SK-N-SH treated with all-trans-retinoic acid at 6 μM for 48 hours (cell line): ENCODE measurements around the gene POLR1C.

Experiments
- BACH2 ChIP-seq: fragments of 250-450 bp; sonication (Bioruptor Pico); IDR thresholded peaks from 2 replicates; pipeline ENCODE4 v1.9.0; 2021; ENCODE audit warnings: mild to moderate bottlenecking, borderline replicate concordance
- ESRRG ChIP-seq: fragments of 250-450 bp; sonication (Bioruptor Pico); IDR thresholded peaks from 2 replicates; pipeline ENCODE4 v1.6.1; 2021; ENCODE audit warnings: mild to moderate bottlenecking
- GLIS3 ChIP-seq: fragments of 250-450 bp; sonication (Bioruptor Pico); IDR thresholded peaks from 2 replicates; pipeline ENCODE4 v1.5.0; 2020; ENCODE audit warnings: mild to moderate bottlenecking, moderate library complexity
- ISL1 ChIP-seq: fragments of 250-450 bp; sonication (Bioruptor Pico); IDR thresholded peaks from 2 replicates; pipeline ENCODE4 v2.1.2; 2022; ENCODE audit warnings: mild to moderate bottlenecking, moderate library complexity
- OSR1 ChIP-seq: fragments of 250-450 bp; sonication (Bioruptor Pico); IDR thresholded peaks from 2 replicates; pipeline ENCODE4 v1.8.0; 2022; ENCODE audit warnings: moderate library complexity, mild to moderate bottlenecking, inconsistent platforms
- PATZ1 ChIP-seq: fragments of 250-450 bp; sonication (Bioruptor Pico); IDR thresholded peaks from 2 replicates; pipeline ENCODE4 v1.8.0; 2020; ENCODE audit warnings: mild to moderate bottlenecking, moderate library complexity, borderline replicate concordance
- PPARA ChIP-seq: fragments of 250-450 bp; sonication (Bioruptor Pico); IDR thresholded peaks from 2 replicates; pipeline ENCODE4 v1.5.0; 2020; ENCODE audit warnings: mild to moderate bottlenecking, borderline replicate concordance
- RARB ChIP-seq: fragments of 250-450 bp; sonication (Bioruptor Pico); IDR thresholded peaks from 2 replicates; pipeline ENCODE4 v1.8.0; 2021; ENCODE audit warnings: mild to moderate bottlenecking, moderate library complexity
- TOX ChIP-seq: fragments of 250-450 bp; sonication (Bioruptor Pico); IDR thresholded peaks from 2 replicates; pipeline ENCODE4 v1.8.0; 2021; ENCODE audit warnings: mild to moderate bottlenecking, moderate library complexity, borderline replicate concordance
- ZFP3 ChIP-seq: fragments of 250-450 bp; sonication (Bioruptor Pico); IDR thresholded peaks from 2 replicates; pipeline ENCODE4 v1.5.0; 2020; ENCODE audit warnings: mild to moderate bottlenecking, moderate library complexity
- ZFP30 ChIP-seq: fragments of 450-650 bp; formaldehyde crosslinking; IDR thresholded peaks from 2 replicates; pipeline ENCODE4 v1.5.0; 2022; ENCODE audit warnings: mild to moderate bottlenecking, moderate library complexity
- ZNF565 ChIP-seq: fragments of 450-650 bp; formaldehyde crosslinking; conservative IDR thresholded peaks from 2 replicates; pipeline ENCODE4 v1.5.0; 2020; ENCODE audit warnings: low read depth, mild to moderate bottlenecking, moderate library complexity
- ZNF70 ChIP-seq: fragments of 450-650 bp; formaldehyde crosslinking; IDR thresholded peaks from 2 replicates; pipeline ENCODE4 v1.5.0; 2020; ENCODE audit warnings: mild to moderate bottlenecking, moderate library complexity
- TF ChIP-seq, protein P1 (sequence below): fragments of 250-450 bp; sonication (Bioruptor Pico); IDR thresholded peaks from 2 replicates; pipeline ENCODE4 v1.5.1; 2020; ENCODE audit warnings: low read depth, mild to moderate bottlenecking, moderate library complexity

- TF ChIP-seq RARB: no peak
- TF ChIP-seq GLIS3: no peak
- TF ChIP-seq PPARA (CRISPR knock-in tag): no peak
- no peak for TF ChIP-seq ISL1 (CRISPR knock-in tag)
- TF ChIP-seq TOX (CRISPR knock-in tag): no peak
- TF ChIP-seq OSR1 (CRISPR knock-in tag): no peak
- no peak for TF ChIP-seq ZFP30 (CRISPR knock-in tag)
- TF ChIP-seq ESRRG (CRISPR knock-in tag): no peak
- no peak for TF ChIP-seq PATZ1 (CRISPR knock-in tag)
- TF ChIP-seq ZNF565: no peak
- TF ChIP-seq ZFP3 (CRISPR knock-in tag): no peak
- no peak for TF ChIP-seq ZNF70 (CRISPR knock-in tag)
- no peak for TF ChIP-seq BACH2 (CRISPR knock-in tag)
- TF ChIP-seq, protein P1, sequence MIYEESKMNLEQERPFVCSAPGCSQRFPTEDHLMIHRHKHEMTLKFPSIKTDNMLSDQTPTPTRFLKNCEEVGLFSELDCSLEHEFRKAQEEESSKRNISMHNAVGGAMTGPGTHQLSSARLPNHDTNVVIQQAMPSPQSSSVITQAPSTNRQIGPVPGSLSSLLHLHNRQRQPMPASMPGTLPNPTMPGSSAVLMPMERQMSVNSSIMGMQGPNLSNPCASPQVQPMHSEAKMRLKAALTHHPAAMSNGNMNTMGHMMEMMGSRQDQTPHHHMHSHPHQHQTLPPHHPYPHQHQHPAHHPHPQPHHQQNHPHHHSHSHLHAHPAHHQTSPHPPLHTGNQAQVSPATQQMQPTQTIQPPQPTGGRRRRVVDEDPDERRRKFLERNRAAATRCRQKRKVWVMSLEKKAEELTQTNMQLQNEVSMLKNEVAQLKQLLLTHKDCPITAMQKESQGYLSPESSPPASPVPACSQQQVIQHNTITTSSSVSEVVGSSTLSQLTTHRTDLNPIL (CRISPR knock-in tag): no peak
These were observed 21.4 kb upstream of the POLR1C start for GRCh38 chr6:43495409-43495941.
